ENCODE results near the gene SLC7A1. TPM values are rescaled to one million over a fixed set of nuclear protein-coding genes. Genes with fewer than 3 reads are reported as not detected.

Gene SLC7A1
- polyA plus RNA-seq, 1 donor, result 14.6 TPM

- Histone ChIP-seq H3K9me3 (ENCODE audit: control insufficient read depth, low read depth, low read length) (no peaks in the 10 kb centered on the region), H3K4me3 (ENCODE audit: low read length) (no peak overlapping the region), H3K4me1 (ENCODE audit: control insufficient read depth, insufficient read depth, low read length) (peaks cover 6% of the 10 kb centered on the region), H3K27me3 (ENCODE audit: control insufficient read depth, insufficient read depth, low read length) (no peaks in the 10 kb centered on the region), H3K27ac (ENCODE audit: low read length) (no peak overlapping the region), H3K36me3 (ENCODE audit: control insufficient read depth, insufficient read depth, low read length) (no peaks in the 10 kb centered on the region)
- peak in 1 of 2 donors; percentile 71 for DNase-seq
- 97% methylated on average over 4 of the region's 16 CpGs for WGBS (ENCODE audit: insufficient coverage, low lambda C conversion rate)
These were observed 52.0 kb downstream of the SLC7A1 start for GRCh38 chr13:29543230-29544215.

- Histone ChIP-seq H3K36me3 (ENCODE audit: control insufficient read depth, insufficient read depth, low read length) (no peaks in the 10 kb centered on the region), H3K4me1 (ENCODE audit: control insufficient read depth, insufficient read depth, low read length) (no peaks in the 10 kb centered on the region), H3K4me3 (ENCODE audit: low read length) (no peak overlapping the region), H3K27me3 (ENCODE audit: control insufficient read depth, insufficient read depth, low read length) (no peaks in the 10 kb centered on the region), H3K9me3 (ENCODE audit: control insufficient read depth, low read depth, low read length) (no peaks in the 10 kb centered on the region), H3K27ac (ENCODE audit: low read length) (no peak overlapping the region)
- DNase-seq, result no peak
- WGBS (ENCODE audit: insufficient coverage, low lambda C conversion rate), result 90% methylated on average over 2 of the region's 8 CpGs
These were observed 53.1 kb downstream of the SLC7A1 start for GRCh38 chr13:29542381-29542780.

- Histone ChIP-seq H3K4me3 (ENCODE audit: low read length) (no peak overlapping the region), H3K27me3 (ENCODE audit: control insufficient read depth, insufficient read depth, low read length) (no peaks in the 10 kb centered on the region), H3K27ac (ENCODE audit: low read length) (no peak overlapping the region), H3K36me3 (ENCODE audit: control insufficient read depth, insufficient read depth, low read length) (no peaks in the 10 kb centered on the region), H3K4me1 (ENCODE audit: control insufficient read depth, insufficient read depth, low read length) (no peaks in the 10 kb centered on the region), H3K9me3 (ENCODE audit: control insufficient read depth, low read depth, low read length) (no peaks in the 10 kb centered on the region)
- DNase-seq, result no peak
- no CpG with 5 or more reads among the region's 4 CpGs for WGBS (ENCODE audit: insufficient coverage, low lambda C conversion rate)
These were observed 54.1 kb downstream of the SLC7A1 start for GRCh38 chr13:29541400-29541799.

- no peak overlapping the region for H3K4me3 ChIP-seq (ENCODE audit: low read length)
- no peaks in the 10 kb centered on the region for H3K4me1 ChIP-seq (ENCODE audit: control insufficient read depth, insufficient read depth, low read length)
- WGBS (ENCODE audit: insufficient coverage, low lambda C conversion rate), result no CpG with 5 or more reads among the region's 5 CpGs
- no peaks in the 10 kb centered on the region for H3K27me3 ChIP-seq (ENCODE audit: control insufficient read depth, insufficient read depth, low read length)
- no peak for DNase-seq
- no peaks in the 10 kb centered on the region for H3K9me3 ChIP-seq (ENCODE audit: control insufficient read depth, low read depth, low read length)
- no peak overlapping the region for H3K27ac ChIP-seq (ENCODE audit: low read length)
- no peaks in the 10 kb centered on the region for H3K36me3 ChIP-seq (ENCODE audit: control insufficient read depth, insufficient read depth, low read length)
These were observed 54.7 kb downstream of the SLC7A1 start for GRCh38 chr13:29540799-29541198.

- no peak for DNase-seq
- H3K36me3 ChIP-seq (ENCODE audit: control insufficient read depth, insufficient read depth, low read length), result no peaks in the 10 kb centered on the region
- no peak overlapping the region for H3K4me3 ChIP-seq (ENCODE audit: low read length)
- 100% methylated on average over 1 of the region's 5 CpGs for WGBS (ENCODE audit: insufficient coverage, low lambda C conversion rate)
- H3K4me1 ChIP-seq (ENCODE audit: control insufficient read depth, insufficient read depth, low read length), result no peaks in the 10 kb centered on the region
- H3K27me3 ChIP-seq (ENCODE audit: control insufficient read depth, insufficient read depth, low read length), result no peaks in the 10 kb centered on the region
- no peak overlapping the region for H3K27ac ChIP-seq (ENCODE audit: low read length)
- H3K9me3 ChIP-seq (ENCODE audit: control insufficient read depth, low read depth, low read length), result no peaks in the 10 kb centered on the region
These were observed 55.2 kb downstream of the SLC7A1 start for GRCh38 chr13:29540334-29540733.

- Histone ChIP-seq H3K36me3 (ENCODE audit: control insufficient read depth, insufficient read depth, low read length) (no peaks in the 10 kb centered on the region), H3K9me3 (ENCODE audit: control insufficient read depth, low read depth, low read length) (no peaks in the 10 kb centered on the region), H3K4me1 (ENCODE audit: control insufficient read depth, insufficient read depth, low read length) (no peaks in the 10 kb centered on the region), H3K27ac (ENCODE audit: low read length) (no peak overlapping the region), H3K4me3 (ENCODE audit: low read length) (no peak overlapping the region), H3K27me3 (ENCODE audit: control insufficient read depth, insufficient read depth, low read length) (no peaks in the 10 kb centered on the region)
- no CpG with 5 or more reads among the region's 2 CpGs for WGBS (ENCODE audit: insufficient coverage, low lambda C conversion rate)
- DNase-seq, result no peak
These were observed 55.6 kb downstream of the SLC7A1 start for GRCh38 chr13:29539856-29540255.

- Histone ChIP-seq H3K4me1 (ENCODE audit: control insufficient read depth, insufficient read depth, low read length) (no peaks in the 10 kb centered on the region), H3K4me3 (ENCODE audit: low read length) (no peak overlapping the region), H3K36me3 (ENCODE audit: control insufficient read depth, insufficient read depth, low read length) (peaks cover 2% of the 10 kb centered on the region), H3K27ac (ENCODE audit: low read length) (no peak overlapping the region), H3K9me3 (ENCODE audit: control insufficient read depth, low read depth, low read length) (no peaks in the 10 kb centered on the region), H3K27me3 (ENCODE audit: control insufficient read depth, insufficient read depth, low read length) (no peaks in the 10 kb centered on the region)
- 80% methylated on average over 1 of the region's 6 CpGs for WGBS (ENCODE audit: insufficient coverage, low lambda C conversion rate)
- DNase-seq, result no peak
These were observed 56.8 kb downstream of the SLC7A1 start for GRCh38 chr13:29538652-29539040.

GRCh38 chr13:29537736-29538651 is 57.5 kb downstream of the SLC7A1 start:
- H3K27ac ChIP-seq (ENCODE audit: low read length), result no peak overlapping the region
- peaks cover 2% of the 10 kb centered on the region for H3K36me3 ChIP-seq (ENCODE audit: control insufficient read depth, insufficient read depth, low read length)
- H3K27me3 ChIP-seq (ENCODE audit: control insufficient read depth, insufficient read depth, low read length), result no peaks in the 10 kb centered on the region
- DNase-seq, result peak in 1 of 2 donors; percentile 50
- WGBS (ENCODE audit: insufficient coverage, low lambda C conversion rate), result 8% methylated on average over 2 of the region's 14 CpGs
- no peaks in the 10 kb centered on the region for H3K9me3 ChIP-seq (ENCODE audit: control insufficient read depth, low read depth, low read length)
- H3K4me1 ChIP-seq (ENCODE audit: control insufficient read depth, insufficient read depth, low read length), result no peaks in the 10 kb centered on the region
- no peak overlapping the region for H3K4me3 ChIP-seq (ENCODE audit: low read length)

GRCh38 chr13:29536853-29537252 is 58.6 kb downstream of the SLC7A1 start:
- no peak for DNase-seq
- WGBS (ENCODE audit: insufficient coverage, low lambda C conversion rate), result no CpG with 5 or more reads among the region's 7 CpGs
- Histone ChIP-seq H3K27ac (ENCODE audit: low read length) (no peak overlapping the region), H3K27me3 (ENCODE audit: control insufficient read depth, insufficient read depth, low read length) (no peaks in the 10 kb centered on the region), H3K4me3 (ENCODE audit: low read length) (no peak overlapping the region), H3K9me3 (ENCODE audit: control insufficient read depth, low read depth, low read length) (no peaks in the 10 kb centered on the region), H3K36me3 (ENCODE audit: control insufficient read depth, insufficient read depth, low read length) (peaks cover 5% of the 10 kb centered on the region), H3K4me1 (ENCODE audit: control insufficient read depth, insufficient read depth, low read length) (no peaks in the 10 kb centered on the region)
